ENCODE measurements around the gene DDX54. TPM values are rescaled to one million over a fixed set of nuclear protein-coding genes. Genes with fewer than 3 reads are reported as not detected.

DDX54 gene
- total and polyA plus RNA-seq, 2 of the 8 experiments (the other 6 are each of a cell fraction or from before 2014, with no cell fraction given) = 64.9 to 113 TPM

- H3K79me2 ChIP-seq (ENCODE audit: control insufficient read depth in 1 of 2, insufficient read depth in 2 of 2, low read length in 2 of 2) = no peaks in the 10 kb centered on the region
- no peak overlapping the region for H3K18ac ChIP-seq (ENCODE audit: extremely low read depth, low read length)
- no peak overlapping the region for H2BK5ac ChIP-seq (ENCODE audit: low read depth, low read length)
- H2AK5ac ChIP-seq (ENCODE audit: low read depth, low read length) = no peak overlapping the region
- H2BK120ac ChIP-seq (replicated peaks; ENCODE audit: low read depth, low read length) = no peak overlapping the region
- H3K23ac ChIP-seq (ENCODE audit: insufficient read length) = no peak overlapping the region
- H2AFZ ChIP-seq (ENCODE audit: low read length) = no peak overlapping the region
- H3K27me3 ChIP-seq (replicated peaks in 1 of 4; ENCODE audit: control insufficient read depth in 3 of 4, extremely low read depth in 1 of 4, insufficient read depth in 3 of 4, low read length in 3 of 4) = no peaks in the 10 kb centered on the region
- no peak overlapping the region for H3K27ac ChIP-seq (ENCODE audit: low read depth, low read length)
- 91% methylated on average over 13 of the region's 13 CpGs; no CpG with 5 or more reads in 1 of the 2 experiments for WGBS, 2 experiments (ENCODE audit: extremely low coverage in 1 of 2, insufficient coverage in 1 of 2, insufficient read length in 1 of 2, insufficient replicate concordance in 2 of 2, low coverage in 1 of 2, low lambda C conversion rate in 2 of 2, missing lambda C conversion rate in 1 of 2)
- H3K79me1 ChIP-seq (ENCODE audit: low read depth, low read length) = no peaks in the 10 kb centered on the region; the same call in 1 of the 2 replicates
- no peak for FAIRE-seq
- no peak for DNase-seq (ENCODE audit: low read depth in 1 of 2, low spot score in 2 of 2)
- no peak overlapping the region for H4K91ac ChIP-seq (replicated peaks; ENCODE audit: insufficient read length, low read length)
- 0 out of 2 replicates have a peak, but pooled peaks cover 3% of the 10 kb centered on the region for H3K23me2 ChIP-seq (ENCODE audit: low read depth, low read length)
- ChIA-PET CTCF (ENCODE audit: partially characterized antibody) (interaction anchor here (0.7 to 11.2 kb wide), 2 partner anchors 11 to 171 kb away, joined by 3 to 114 read pairs; no protein-coding TSS in a partner anchor), POLR2A (ENCODE audit: partially characterized antibody) (interaction anchor here (4.3 kb wide), 1 partner anchor 9 kb away, joined by 28 read pairs; no protein-coding TSS in a partner anchor)
- H2BK15ac ChIP-seq (ENCODE audit: low read length) = no peak overlapping the region
- H3K36me3 ChIP-seq (ENCODE audit: control insufficient read depth in 2 of 4, insufficient read depth in 4 of 4, low read length in 3 of 4) = peaks cover 13 to 45% (median 37%) of the 10 kb centered on the region in 4 experiments; a peak in 7 of 8 replicates
- no peak overlapping the region for H3K14ac ChIP-seq (ENCODE audit: insufficient read length)
- H2BK20ac ChIP-seq (ENCODE audit: low read length) = no peak overlapping the region
- no peak overlapping the region for H4K5ac ChIP-seq (ENCODE audit: insufficient read length, low read depth, low read length)
- no peak overlapping the region for H3K56ac ChIP-seq (replicated peaks; ENCODE audit: insufficient read length, low read depth, low read length)
- H3K4me2 ChIP-seq (ENCODE audit: insufficient read depth in 1 of 2, low read depth in 2 of 2, low read length in 2 of 2) = no peak overlapping the region
- no peak overlapping the region for H3K4ac ChIP-seq (replicated peaks; ENCODE audit: insufficient read length, low read depth, low read length)
- peaks cover 16 to 17% of the 10 kb centered on the region in 2 experiments for H4K20me1 ChIP-seq (replicated peaks in 1 of 2; ENCODE audit: control insufficient read depth in 1 of 2, insufficient read depth in 2 of 2, low read length in 2 of 2)
- no peak overlapping the region for H3K4me3 ChIP-seq (ENCODE audit: extremely low read depth in 1 of 4, insufficient read depth in 2 of 4, low read depth in 3 of 4, low read length in 4 of 4)
- no peak overlapping the region for H4K8ac ChIP-seq (ENCODE audit: extremely low read depth, insufficient read depth, low read length)
- H3K9me3 ChIP-seq (ENCODE audit: insufficient read depth in 2 of 2, low read depth in 1 of 2, low read length in 1 of 2) = no peaks in the 10 kb centered on the region
- no peak overlapping the region for H2BK12ac ChIP-seq (ENCODE audit: low read depth, low read length)
- peaks cover 5 to 13% (median 9%) of the 10 kb centered on the region in 4 experiments for H3K4me1 ChIP-seq (replicated peaks in 1 of 4; ENCODE audit: control insufficient read depth in 3 of 4, insufficient read depth in 4 of 4, low read length in 3 of 4)
- H3K9ac ChIP-seq (replicated peaks in 1 of 4; ENCODE audit: extremely low read depth in 1 of 4, low read depth in 3 of 4, low read length in 3 of 4) = no peak overlapping the region; a peak in 1 of 7 replicates
- TF ChIP-seq SP4 (IDR thresholded peaks at IDR 0.05; ENCODE audit: low read length) (no peak), HDAC2 (IDR thresholded peaks at IDR 0.05; ENCODE audit: borderline replicate concordance in 1 of 2, low read depth in 2 of 2, low read length in 2 of 2) (no peak), CHD2 (IDR thresholded peaks at IDR 0.05; ENCODE audit: low read length) (no peak), CHD1 (IDR thresholded peaks at IDR 0.05; ENCODE audit: low read depth, low read length) (no peak), CBX8 (IDR thresholded peaks at IDR 0.05; ENCODE audit: borderline replicate concordance, low read depth, low read length) (no peak), RFX5 (IDR thresholded peaks at IDR 0.05; ENCODE audit: borderline replicate concordance, low read depth, low read length) (no peak), NRF1 (IDR thresholded peaks at IDR 0.05; ENCODE audit: low read depth, low read length) (no peak), RBBP5 (IDR thresholded peaks at IDR 0.05; ENCODE audit: borderline replicate concordance, low read depth, low read length) (no peak), TCF12 (IDR thresholded peaks at IDR 0.05; ENCODE audit: low read depth, low read length) (no peak), KDM1A (IDR thresholded peaks at IDR 0.05; ENCODE audit: borderline replicate concordance, low read length) (no peak), CTBP2 (IDR thresholded peaks at IDR 0.05; ENCODE audit: borderline replicate concordance, insufficient read depth, insufficient read length, low read length) (no peak), MAFK (IDR thresholded peaks at IDR 0.05; ENCODE audit: low read depth, low read length) (no peak), KDM4A (IDR thresholded peaks at IDR 0.05; ENCODE audit: low read depth, low read length, severe bottlenecking) (no peak), EZH2 (IDR thresholded peaks at IDR 0.05; ENCODE audit: low read depth, low read length, severe bottlenecking) (no peak)
Measured at GRCh38 chr12:113164014-113164413, 21.3 kb downstream of the DDX54 start.
